Ascending aorta (tissue), 2 donors: ENCODE measurements around the gene RAB6D. TPM values are rescaled to one million over a fixed set of nuclear protein-coding genes. Genes with fewer than 3 reads are reported as not detected.
"Not testable (repeated sequence)": the region's sequence is repeated elsewhere in the genome, so short reads cannot be mapped to it uniquely, and the experiment has no call there.

Experiments
- DNase-seq, 2 donors: peaks; one replicate each; pipeline ENCODE4 v3.0.0-alpha.2; 2019; ENCODE audit warnings: low spot score in 2 of 2
- H3K27ac ChIP-seq, 2 donors: fragments of 200-600 bp; sonication (generic); one replicate each; pipeline ENCODE4 v1.5.1; 2016 to 2017; ENCODE audit warnings: mild to moderate bottlenecking in 1 of 2
- H3K27me3 ChIP-seq: fragments of 200-600 bp; sonication (generic); one replicate; pipeline ENCODE4 v1.5.1; 2017
- H3K36me3 ChIP-seq, 2 donors: fragments of 200-600 bp; sonication (generic); one replicate each; pipeline ENCODE4 v1.5.1; 2016
- H3K4me1 ChIP-seq, 2 donors: fragments of 200-600 bp; sonication (generic); one replicate each; pipeline ENCODE4 v1.5.1; 2016 to 2017; ENCODE audit warnings: mild to moderate bottlenecking in 1 of 2
- H3K4me3 ChIP-seq, 2 donors: fragments of 200-600 bp; sonication (generic); one replicate each; pipeline ENCODE4 v1.5.1; 2016 to 2017; ENCODE audit warnings: mild to moderate bottlenecking in 1 of 2
- H3K9me3 ChIP-seq, 2 donors: fragments of 200-600 bp; sonication (generic); one replicate each; pipeline ENCODE4 v1.5.1; 2016
- intact Hi-C: fragments of 100-400 bp; cut with DNase I; formaldehyde crosslinking; loops from one replicate; pipeline ENCODE4 v1.15.1; 2023
- total RNA-seq: library from RNA; depleted of rRNA; stranded (reverse); fragments of >200 nt; gene quantifications from one replicate; pipeline ENCODE4 v1.1.0, GENCODE V29; 2016
- TF ChIP-seq, protein P1 (sequence below), 3 experiments: fragments of 200-600 bp in 2 of 3; fragments of 450-650 bp in 1 of 3; sonication (generic) in 2 of 3; IDR thresholded peaks; one replicate each; pipeline ENCODE4 v1.5.1; 2016 to 2019; ENCODE audit warnings: antibody characterized with exemption in 3 of 3, mild to moderate bottlenecking in 1 of 3, moderate library complexity in 1 of 3

The RAB6D gene
- total RNA-seq, 1 donor from 2014 or later: not detected

- Histone ChIP-seq H3K27ac (no peak overlapping the region), H3K4me3 (no peak overlapping the region), H3K9me3 (no peaks in the 10 kb centered on the region), H3K36me3 (no peaks in the 10 kb centered on the region), H3K4me1 (no peaks in the 10 kb centered on the region), H3K27me3 (no peaks in the 10 kb centered on the region)
- TF ChIP-seq, protein P1, sequence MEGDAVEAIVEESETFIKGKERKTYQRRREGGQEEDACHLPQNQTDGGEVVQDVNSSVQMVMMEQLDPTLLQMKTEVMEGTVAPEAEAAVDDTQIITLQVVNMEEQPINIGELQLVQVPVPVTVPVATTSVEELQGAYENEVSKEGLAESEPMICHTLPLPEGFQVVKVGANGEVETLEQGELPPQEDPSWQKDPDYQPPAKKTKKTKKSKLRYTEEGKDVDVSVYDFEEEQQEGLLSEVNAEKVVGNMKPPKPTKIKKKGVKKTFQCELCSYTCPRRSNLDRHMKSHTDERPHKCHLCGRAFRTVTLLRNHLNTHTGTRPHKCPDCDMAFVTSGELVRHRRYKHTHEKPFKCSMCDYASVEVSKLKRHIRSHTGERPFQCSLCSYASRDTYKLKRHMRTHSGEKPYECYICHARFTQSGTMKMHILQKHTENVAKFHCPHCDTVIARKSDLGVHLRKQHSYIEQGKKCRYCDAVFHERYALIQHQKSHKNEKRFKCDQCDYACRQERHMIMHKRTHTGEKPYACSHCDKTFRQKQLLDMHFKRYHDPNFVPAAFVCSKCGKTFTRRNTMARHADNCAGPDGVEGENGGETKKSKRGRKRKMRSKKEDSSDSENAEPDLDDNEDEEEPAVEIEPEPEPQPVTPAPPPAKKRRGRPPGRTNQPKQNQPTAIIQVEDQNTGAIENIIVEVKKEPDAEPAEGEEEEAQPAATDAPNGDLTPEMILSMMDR (IDR thresholded peaks at IDR 0.05): no peak
- no peak for DNase-seq
- intact Hi-C loops: no loop called here
These were observed 38.5 kb upstream of the RAB6D start for GRCh38 chr2:131402320-131403039.

GRCh38 chr2:131400849-131401248 lies 36.9 kb upstream of the RAB6D start:
- intact Hi-C loops: no loop called here

DNA sequence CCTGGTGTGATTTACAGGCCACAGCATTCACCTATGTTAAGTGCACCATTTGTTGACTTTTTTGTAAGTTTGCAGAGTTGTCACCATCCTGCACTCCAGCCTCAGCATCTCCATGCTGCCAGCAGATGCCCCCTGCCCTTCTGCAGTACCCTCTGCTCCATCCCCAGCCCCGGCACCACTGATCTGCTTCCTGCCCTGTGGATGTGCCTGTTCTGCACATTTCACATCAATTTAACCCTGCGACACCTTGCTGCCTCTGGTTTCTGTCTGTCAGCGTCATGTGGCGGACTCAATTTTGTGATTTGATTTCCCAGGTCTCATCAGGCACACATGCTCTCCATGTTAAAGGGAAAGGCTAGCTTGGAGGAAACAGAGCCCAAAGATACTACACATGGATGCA lies 36.5 kb upstream of the RAB6D start:
- H3K4me3 ChIP-seq, H3K36me3 ChIP-seq, H3K4me1 ChIP-seq, H3K9me3 ChIP-seq, DNase-seq, intact Hi-C loops, H3K27ac ChIP-seq, H3K27me3 ChIP-seq: not testable (repeated sequence)

More at GRCh38 chr2:131400849-131401248, 36.9 kb upstream of the RAB6D start:
- Histone ChIP-seq H3K4me3 (no peak overlapping the region), H3K4me1 (no peaks in the 10 kb centered on the region), H3K9me3 (no peaks in the 10 kb centered on the region), H3K27me3 (no peaks in the 10 kb centered on the region), H3K27ac (no peak overlapping the region), H3K36me3 (no peaks in the 10 kb centered on the region)
- TF ChIP-seq, protein P1 (IDR thresholded peaks at IDR 0.05): no peak
- DNase-seq: no peak

DNA sequence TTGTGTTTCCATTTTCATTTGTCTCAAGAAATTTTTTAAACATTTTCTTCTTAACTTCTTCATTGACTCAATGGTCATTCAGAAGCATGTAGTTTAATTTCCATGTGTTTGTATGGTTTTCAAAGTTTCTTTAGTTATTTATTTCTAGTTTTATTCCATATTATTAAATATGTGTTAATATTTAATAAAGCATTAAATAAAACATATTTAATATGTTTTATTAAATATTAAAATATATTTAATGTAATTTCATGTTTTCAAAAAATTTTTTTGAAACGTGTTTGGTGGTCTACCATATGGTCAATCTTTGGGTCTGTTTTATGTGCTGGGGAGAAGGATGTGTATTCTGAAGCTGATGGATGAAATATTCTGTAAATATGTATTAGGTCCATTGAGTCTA lies 32.2 kb upstream of the RAB6D start:
- intact Hi-C loops, H3K27me3 ChIP-seq, H3K4me1 ChIP-seq, H3K9me3 ChIP-seq, DNase-seq, H3K36me3 ChIP-seq, H3K4me3 ChIP-seq, H3K27ac ChIP-seq: not testable (repeated sequence)

GRCh38 chr2:131395024-131395645 lies 31.2 kb upstream of the RAB6D start:
- intact Hi-C loops, DNase-seq, H3K27ac ChIP-seq, H3K36me3 ChIP-seq, H3K4me3 ChIP-seq, H3K9me3 ChIP-seq, H3K27me3 ChIP-seq, H3K4me1 ChIP-seq: not testable (repeated sequence)

- no peaks in the 10 kb centered on the region for H3K36me3 ChIP-seq
- intact Hi-C loops: no loop called here
- no peak for DNase-seq
- no peaks in the 10 kb centered on the region for H3K9me3 ChIP-seq
- no peaks in the 10 kb centered on the region for H3K4me1 ChIP-seq
- TF ChIP-seq, protein P1 (IDR thresholded peaks at IDR 0.05): no peak
- H3K27me3 ChIP-seq: no peaks in the 10 kb centered on the region
- H3K4me3 ChIP-seq: peak overlapping the region in 1 of 2 donors; percentile 28
- H3K27ac ChIP-seq: no peak overlapping the region
These were observed 30.4 kb upstream of the RAB6D start for GRCh38 chr2:131394147-131394931.

DNA sequence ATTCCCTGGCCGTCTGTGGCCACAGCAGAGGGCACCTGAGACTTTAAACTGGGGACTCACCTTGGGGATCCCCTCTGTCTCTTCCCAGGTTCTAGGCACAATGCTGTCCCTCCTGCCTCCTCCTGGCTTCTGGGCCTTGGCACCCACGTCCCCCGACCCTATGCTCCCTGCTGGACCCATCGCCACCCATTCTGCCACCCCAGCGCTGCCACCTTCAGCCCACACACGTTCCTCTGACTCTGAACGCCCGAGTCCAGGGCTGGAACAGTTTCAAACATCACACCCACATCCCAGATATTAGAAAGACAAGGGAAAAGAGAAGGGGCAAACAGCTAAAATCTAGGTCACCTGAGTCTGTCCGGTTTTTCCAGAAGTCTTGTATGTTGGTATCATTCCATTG lies 28.0 kb upstream of the RAB6D start:
- H3K27me3 ChIP-seq, H3K36me3 ChIP-seq, H3K27ac ChIP-seq, H3K4me1 ChIP-seq, DNase-seq, intact Hi-C loops, H3K4me3 ChIP-seq, H3K9me3 ChIP-seq: not testable (repeated sequence)

- DNase-seq, H3K9me3 ChIP-seq, H3K27ac ChIP-seq, H3K4me3 ChIP-seq, H3K27me3 ChIP-seq, H3K4me1 ChIP-seq, intact Hi-C loops, H3K36me3 ChIP-seq: not testable (repeated sequence)
These were observed 27.5 kb upstream of the RAB6D start for GRCh38 chr2:131391471-131391870.

DNA sequence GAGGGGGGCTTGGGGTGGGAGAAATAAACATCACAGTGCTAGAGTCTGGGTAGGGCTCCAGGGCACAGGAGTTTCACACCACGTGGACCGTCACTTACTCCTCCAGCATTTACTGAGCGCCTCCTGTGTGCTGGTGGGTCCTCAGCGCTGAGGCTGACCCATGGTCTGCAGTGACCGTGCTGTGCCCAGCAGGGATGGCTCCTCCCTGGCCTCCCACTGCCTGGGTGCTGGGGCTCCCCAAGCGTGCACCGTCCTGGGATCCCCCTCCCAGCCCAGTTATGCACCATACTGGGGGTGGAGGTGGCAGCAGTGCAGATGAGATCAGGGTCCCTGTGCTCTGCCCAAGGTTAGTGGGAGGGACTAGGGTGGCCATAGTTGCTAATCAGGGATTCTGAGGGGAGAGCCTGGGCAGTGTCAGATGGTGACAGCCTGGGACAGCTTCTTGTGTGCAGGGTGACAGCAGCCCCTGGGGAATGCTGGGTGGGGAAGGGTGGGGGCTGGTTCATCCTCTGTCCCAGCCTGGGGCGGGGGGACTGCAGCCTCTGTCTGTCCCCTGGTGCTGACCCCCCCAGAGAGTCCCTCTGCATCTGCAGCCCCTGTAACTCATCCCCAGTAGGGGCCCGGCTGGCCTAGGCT lies 26.6 kb upstream of the RAB6D start:
- DNase-seq, H3K36me3 ChIP-seq, H3K4me3 ChIP-seq, H3K4me1 ChIP-seq, H3K27ac ChIP-seq, H3K9me3 ChIP-seq, intact Hi-C loops, H3K27me3 ChIP-seq: not testable (repeated sequence)
